ENCODE measurements around the gene RTEL1.

The RTEL1 gene

DNA sequence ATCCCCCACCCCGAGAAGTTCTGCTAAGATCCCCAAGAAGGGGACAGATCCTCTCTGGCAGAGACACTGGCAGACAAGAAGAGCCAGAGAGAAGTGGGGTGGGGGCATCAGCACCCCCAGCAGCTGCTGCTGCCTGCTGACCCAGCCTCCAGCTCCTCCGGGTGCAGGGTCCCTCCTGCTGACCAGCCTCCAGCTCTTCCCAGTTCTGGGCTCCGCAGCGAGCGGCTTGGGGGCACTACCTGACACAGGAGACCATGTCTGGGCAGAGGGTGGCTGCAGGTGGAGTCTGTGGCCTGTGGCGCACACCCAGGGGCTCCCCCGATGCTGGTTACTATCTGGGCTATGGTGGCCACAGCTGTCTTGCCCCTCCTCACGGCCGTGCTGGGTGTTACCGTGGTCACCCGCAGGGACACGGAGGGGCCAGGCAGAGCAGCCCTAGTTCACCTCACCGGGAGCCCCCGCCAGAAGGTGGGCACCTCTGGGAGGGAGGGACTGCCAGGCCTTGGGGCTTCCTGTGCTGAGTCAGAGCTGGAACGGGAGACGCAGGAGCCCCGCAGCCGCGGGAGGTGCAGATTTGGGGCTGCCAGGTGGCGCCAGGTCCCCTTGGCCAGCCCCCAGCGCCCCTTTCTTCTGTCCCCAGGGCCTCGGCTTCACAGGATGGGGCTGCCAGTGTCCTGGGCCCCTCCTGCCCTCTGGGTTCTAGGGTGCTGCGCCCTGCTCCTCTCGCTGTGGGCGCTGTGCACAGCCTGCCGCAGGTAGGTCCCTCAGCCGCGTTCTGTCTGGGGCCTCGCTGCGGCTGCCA lies 79.0 kb downstream of the RTEL1 start (continued):
- TF ChIP-seq GLIS2 (tag by site-specific recombination; IDR thresholded peaks at IDR 0.05) (peak; percentile 24), ZNF302 (tag by site-specific recombination; IDR thresholded peaks at IDR 0.05; ENCODE audit: low read depth) (no peak), SALL2 (tag by site-specific recombination; IDR thresholded peaks at IDR 0.05; ENCODE audit: borderline replicate concordance) (no peak), ZNF654 (tag by site-specific recombination; IDR thresholded peaks at IDR 0.05; ENCODE audit: low read depth) (no peak), MYNN (tag by site-specific recombination; IDR thresholded peaks at IDR 0.05; ENCODE audit: borderline replicate concordance) (no peak), ZNF514 (tag by site-specific recombination; IDR thresholded peaks at IDR 0.05) (no peak), ZNF138 (tag by site-specific recombination; IDR thresholded peaks at IDR 0.05; ENCODE audit: borderline replicate concordance) (no peak), ZNF174 (tag by site-specific recombination; IDR thresholded peaks at IDR 0.05) (no peak), ZFP37 (tag by site-specific recombination; IDR thresholded peaks at IDR 0.05) (no peak), ZNF600 (tag by site-specific recombination; IDR thresholded peaks at IDR 0.05) (peak; percentile 25; the same call in 1 of the 2 replicates)
- TF ChIP-seq, protein P1, sequence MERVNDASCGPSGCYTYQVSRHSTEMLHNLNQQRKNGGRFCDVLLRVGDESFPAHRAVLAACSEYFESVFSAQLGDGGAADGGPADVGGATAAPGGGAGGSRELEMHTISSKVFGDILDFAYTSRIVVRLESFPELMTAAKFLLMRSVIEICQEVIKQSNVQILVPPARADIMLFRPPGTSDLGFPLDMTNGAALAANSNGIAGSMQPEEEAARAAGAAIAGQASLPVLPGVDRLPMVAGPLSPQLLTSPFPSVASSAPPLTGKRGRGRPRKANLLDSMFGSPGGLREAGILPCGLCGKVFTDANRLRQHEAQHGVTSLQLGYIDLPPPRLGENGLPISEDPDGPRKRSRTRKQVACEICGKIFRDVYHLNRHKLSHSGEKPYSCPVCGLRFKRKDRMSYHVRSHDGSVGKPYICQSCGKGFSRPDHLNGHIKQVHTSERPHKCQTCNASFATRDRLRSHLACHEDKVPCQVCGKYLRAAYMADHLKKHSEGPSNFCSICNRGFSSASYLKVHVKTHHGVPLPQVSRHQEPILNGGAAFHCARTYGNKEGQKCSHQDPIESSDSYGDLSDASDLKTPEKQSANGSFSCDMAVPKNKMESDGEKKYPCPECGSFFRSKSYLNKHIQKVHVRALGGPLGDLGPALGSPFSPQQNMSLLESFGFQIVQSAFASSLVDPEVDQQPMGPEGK (tag by site-specific recombination; IDR thresholded peaks at IDR 0.05) = peak; percentile 23; the same call in 1 of the 2 replicates

DNA sequence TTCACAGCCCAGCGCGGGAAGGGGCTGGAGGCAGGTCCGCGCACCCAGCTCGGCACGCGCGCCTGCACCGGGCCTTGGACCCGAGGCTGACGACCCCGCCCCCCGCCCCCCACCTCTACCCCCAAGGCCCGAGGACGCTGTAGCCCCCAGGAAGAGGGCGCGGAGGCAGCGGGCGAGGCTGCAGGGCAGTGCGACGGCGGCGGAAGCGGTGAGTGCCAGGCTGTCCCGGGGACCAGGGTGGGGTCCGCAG lies 79.5 kb downstream of the RTEL1 start:
- no peak overlapping the region for H3K27ac ChIP-seq (ENCODE audit: extremely low read depth, low read depth, low read length)

More for the DNA sequence above, 79.5 kb downstream of the RTEL1 start:
- peaks cover 0 to 61% of the 10 kb centered on the region in 2 experiments; a peak in 2 of 3 replicates for H3K36me3 ChIP-seq (ENCODE audit: control insufficient read depth in 2 of 2, insufficient read depth in 1 of 2, low read length in 2 of 2)
- POLR2A ChIA-PET = interaction anchor here (1.4 kb wide), 1 partner anchor 8 kb away, joined by 3 read pairs; no protein-coding TSS in a partner anchor
- TF ChIP-seq ZNF623 (tag by site-specific recombination; IDR thresholded peaks at IDR 0.05) (no peak), ZBTB21 (tag by site-specific recombination; IDR thresholded peaks at IDR 0.05) (no peak), PRDM1 (tag by site-specific recombination; IDR thresholded peaks at IDR 0.05) (no peak), ZNF610 (tag by site-specific recombination; IDR thresholded peaks at IDR 0.05; ENCODE audit: borderline replicate concordance) (no peak), SETDB1 (IDR thresholded peaks at IDR 0.05; ENCODE audit: insufficient read length, low read length) (no peak), BCL11A (tag by site-specific recombination; IDR thresholded peaks at IDR 0.05; ENCODE audit: low read depth) (no peak), ZNF544 (tag by site-specific recombination; IDR thresholded peaks at IDR 0.05) (no peak)
- TF ChIP-seq, protein P2, sequence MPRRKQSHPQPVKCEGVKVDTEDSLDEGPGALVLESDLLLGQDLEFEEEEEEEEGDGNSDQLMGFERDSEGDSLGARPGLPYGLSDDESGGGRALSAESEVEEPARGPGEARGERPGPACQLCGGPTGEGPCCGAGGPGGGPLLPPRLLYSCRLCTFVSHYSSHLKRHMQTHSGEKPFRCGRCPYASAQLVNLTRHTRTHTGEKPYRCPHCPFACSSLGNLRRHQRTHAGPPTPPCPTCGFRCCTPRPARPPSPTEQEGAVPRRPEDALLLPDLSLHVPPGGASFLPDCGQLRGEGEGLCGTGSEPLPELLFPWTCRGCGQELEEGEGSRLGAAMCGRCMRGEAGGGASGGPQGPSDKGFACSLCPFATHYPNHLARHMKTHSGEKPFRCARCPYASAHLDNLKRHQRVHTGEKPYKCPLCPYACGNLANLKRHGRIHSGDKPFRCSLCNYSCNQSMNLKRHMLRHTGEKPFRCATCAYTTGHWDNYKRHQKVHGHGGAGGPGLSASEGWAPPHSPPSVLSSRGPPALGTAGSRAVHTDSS (tag by site-specific recombination; IDR thresholded peaks at IDR 0.05) = no peak
- TF ChIP-seq, protein P3, sequence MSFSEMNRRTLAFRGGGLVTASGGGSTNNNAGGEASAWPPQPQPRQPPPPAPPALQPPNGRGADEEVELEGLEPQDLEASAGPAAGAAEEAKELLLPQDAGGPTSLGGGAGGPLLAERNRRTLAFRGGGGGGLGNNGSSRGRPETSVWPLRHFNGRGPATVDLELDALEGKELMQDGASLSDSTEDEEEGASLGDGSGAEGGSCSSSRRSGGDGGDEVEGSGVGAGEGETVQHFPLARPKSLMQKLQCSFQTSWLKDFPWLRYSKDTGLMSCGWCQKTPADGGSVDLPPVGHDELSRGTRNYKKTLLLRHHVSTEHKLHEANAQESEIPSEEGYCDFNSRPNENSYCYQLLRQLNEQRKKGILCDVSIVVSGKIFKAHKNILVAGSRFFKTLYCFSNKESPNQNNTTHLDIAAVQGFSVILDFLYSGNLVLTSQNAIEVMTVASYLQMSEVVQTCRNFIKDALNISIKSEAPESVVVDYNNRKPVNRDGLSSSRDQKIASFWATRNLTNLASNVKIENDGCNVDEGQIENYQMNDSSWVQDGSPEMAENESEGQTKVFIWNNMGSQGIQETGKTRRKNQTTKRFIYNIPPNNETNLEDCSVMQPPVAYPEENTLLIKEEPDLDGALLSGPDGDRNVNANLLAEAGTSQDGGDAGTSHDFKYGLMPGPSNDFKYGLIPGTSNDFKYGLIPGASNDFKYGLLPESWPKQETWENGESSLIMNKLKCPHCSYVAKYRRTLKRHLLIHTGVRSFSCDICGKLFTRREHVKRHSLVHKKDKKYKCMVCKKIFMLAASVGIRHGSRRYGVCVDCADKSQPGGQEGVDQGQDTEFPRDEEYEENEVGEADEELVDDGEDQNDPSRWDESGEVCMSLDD (tag by site-specific recombination; IDR thresholded peaks at IDR 0.05) = no peak
- TF ChIP-seq, protein P4, sequence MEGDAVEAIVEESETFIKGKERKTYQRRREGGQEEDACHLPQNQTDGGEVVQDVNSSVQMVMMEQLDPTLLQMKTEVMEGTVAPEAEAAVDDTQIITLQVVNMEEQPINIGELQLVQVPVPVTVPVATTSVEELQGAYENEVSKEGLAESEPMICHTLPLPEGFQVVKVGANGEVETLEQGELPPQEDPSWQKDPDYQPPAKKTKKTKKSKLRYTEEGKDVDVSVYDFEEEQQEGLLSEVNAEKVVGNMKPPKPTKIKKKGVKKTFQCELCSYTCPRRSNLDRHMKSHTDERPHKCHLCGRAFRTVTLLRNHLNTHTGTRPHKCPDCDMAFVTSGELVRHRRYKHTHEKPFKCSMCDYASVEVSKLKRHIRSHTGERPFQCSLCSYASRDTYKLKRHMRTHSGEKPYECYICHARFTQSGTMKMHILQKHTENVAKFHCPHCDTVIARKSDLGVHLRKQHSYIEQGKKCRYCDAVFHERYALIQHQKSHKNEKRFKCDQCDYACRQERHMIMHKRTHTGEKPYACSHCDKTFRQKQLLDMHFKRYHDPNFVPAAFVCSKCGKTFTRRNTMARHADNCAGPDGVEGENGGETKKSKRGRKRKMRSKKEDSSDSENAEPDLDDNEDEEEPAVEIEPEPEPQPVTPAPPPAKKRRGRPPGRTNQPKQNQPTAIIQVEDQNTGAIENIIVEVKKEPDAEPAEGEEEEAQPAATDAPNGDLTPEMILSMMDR (tag by site-specific recombination; IDR thresholded peaks at IDR 0.05) = no peak
- TF ChIP-seq, protein P5, sequence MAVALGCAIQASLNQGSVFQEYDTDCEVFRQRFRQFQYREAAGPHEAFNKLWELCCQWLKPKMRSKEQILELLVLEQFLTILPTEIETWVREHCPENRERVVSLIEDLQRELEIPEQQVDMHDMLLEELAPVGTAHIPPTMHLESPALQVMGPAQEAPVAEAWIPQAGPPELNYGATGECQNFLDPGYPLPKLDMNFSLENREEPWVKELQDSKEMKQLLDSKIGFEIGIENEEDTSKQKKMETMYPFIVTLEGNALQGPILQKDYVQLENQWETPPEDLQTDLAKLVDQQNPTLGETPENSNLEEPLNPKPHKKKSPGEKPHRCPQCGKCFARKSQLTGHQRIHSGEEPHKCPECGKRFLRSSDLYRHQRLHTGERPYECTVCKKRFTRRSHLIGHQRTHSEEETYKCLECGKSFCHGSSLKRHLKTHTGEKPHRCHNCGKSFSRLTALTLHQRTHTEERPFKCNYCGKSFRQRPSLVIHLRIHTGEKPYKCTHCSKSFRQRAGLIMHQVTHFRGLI (tag by site-specific recombination; IDR thresholded peaks at IDR 0.05) = no peak
- no peaks in the 10 kb centered on the region; the same call in 1 of the 2 replicates for H3K4me1 ChIP-seq (ENCODE audit: control insufficient read depth, insufficient read depth, low read length)
- H3K4me3 ChIP-seq (ENCODE audit: low read depth, low read length) = no peak overlapping the region
- no peaks in the 10 kb centered on the region for H3K9me3 ChIP-seq (ENCODE audit: control insufficient read depth, insufficient read depth, low read depth, low read length)
- CTCF ChIA-PET = no interaction called here

Measured in HEK293 (cell line).